Central memory CD4-positive, alpha-beta T cell (primary cell): Measurements from ENCODE around the gene ZNF428.

Source experiments
- DNase-seq: peaks from one replicate; pipeline ENCODE4 v3.0.0; 2022

ZNF428 gene

DNA sequence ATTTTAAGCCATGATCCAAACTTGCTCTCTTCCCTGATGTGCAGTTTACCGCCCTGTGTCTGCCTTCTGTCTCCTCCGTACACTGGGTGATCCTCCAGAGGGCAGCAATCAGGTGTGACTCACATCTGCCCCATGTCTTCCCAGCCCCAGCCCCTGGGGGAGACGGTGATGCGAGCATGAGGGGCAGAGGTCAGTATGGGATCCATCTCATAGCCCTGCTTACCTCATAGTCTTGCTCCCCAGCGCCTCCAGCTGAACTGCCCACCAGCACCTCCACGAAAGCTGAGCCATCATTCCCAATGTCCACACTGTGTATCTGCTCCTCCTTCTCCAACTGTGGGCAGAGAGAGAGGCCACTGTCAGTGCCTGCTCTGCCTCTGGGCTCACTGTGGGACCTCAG lies 58.7 kb downstream of the ZNF428 start:
- DNase-seq = no peak
